Measurements from ENCODE around the gene MAMSTR. TPM values are rescaled to one million over a fixed set of nuclear protein-coding genes. Genes with fewer than 3 reads are reported as not detected.

Gene MAMSTR
- total and polyA plus RNA-seq, 9 of the 15 experiments (the other 6 are each of a cell fraction or from before 2014, with no cell fraction given), result 0.08 to 1.00 (median 0.40) TPM; not detected in 1

GRCh38 chr19:48720613-48721296 is 1.2 kb upstream of the MAMSTR start (continued):
- no peak for TF ChIP-seq AFF4 (CRISPR knock-in tag; IDR thresholded peaks at IDR 0.05)
- TF ChIP-seq ZNF175 (CRISPR knock-in tag; IDR thresholded peaks at IDR 0.05; ENCODE audit: low read depth), result peak; percentile 82; the same call in 1 of the 2 replicates
- no peak for TF ChIP-seq CHAMP1 (IDR thresholded peaks at IDR 0.05)
- no peak for TF ChIP-seq XRCC3 (IDR thresholded peaks at IDR 0.05)
- no peak for TF ChIP-seq SMARCA4 (IDR thresholded peaks at IDR 0.05)
- no peak for TF ChIP-seq SLC30A9 (CRISPR knock-in tag; IDR thresholded peaks at IDR 0.05)
- TF ChIP-seq ZNF551 (CRISPR knock-in tag; IDR thresholded peaks at IDR 0.05), result no peak
- peak; percentile 68; the same call in 1 of the 2 replicates for TF ChIP-seq FOXP1 (CRISPR knock-in tag; IDR thresholded peaks at IDR 0.05)
- no peak for TF ChIP-seq HDAC6 (IDR thresholded peaks at IDR 0.05; ENCODE audit: low read depth, low read length)
- TF ChIP-seq NR2C1 (IDR thresholded peaks at IDR 0.05), result peak; percentile 61
- peak; percentile 66 for TF ChIP-seq NR2C1 (tag; IDR thresholded peaks at IDR 0.05)
- no peak for TF ChIP-seq HBP1 (CRISPR knock-in tag; IDR thresholded peaks at IDR 0.05)
- no peak for TF ChIP-seq TSHZ1 (CRISPR knock-in tag; IDR thresholded peaks at IDR 0.05)

Measured in K562 (cell line).